Spleen (tissue), 11 donors: Measurements from ENCODE around the gene TCP11L2. TPM values are rescaled to one million over a fixed set of nuclear protein-coding genes. Genes with fewer than 3 reads are reported as not detected.

ENCODE experiments used
- DNase-seq: peaks from one replicate; pipeline ENCODE4 v3.0.0-alpha.2; 2020
- H3K27ac ChIP-seq, 8 donors: fragments of 200-600 bp; sonication (generic) in 7 of 8; 1 replicate in 4 of 8; 2 replicates in 4 of 8; pipeline versions ENCODE4 v1.5.0 to v1.8.0; 2016 to 2021; ENCODE audit warnings: inconsistent platforms in 4 of 8, mild to moderate bottlenecking in 4 of 8, moderate library complexity in 1 of 8
- H3K27me3 ChIP-seq, 7 donors: fragments of 200-600 bp; sonication (generic) in 6 of 7; replicated peaks in 1 of 7; 1 replicate in 4 of 7; 2 replicates in 3 of 7; pipeline versions ENCODE4 v1.5.0 to v1.8.0; 2016 to 2021; ENCODE audit warnings: inconsistent platforms in 3 of 7, mild to moderate bottlenecking in 1 of 7
- H3K36me3 ChIP-seq, 6 donors: fragments of 200-600 bp; sonication (generic) in 5 of 6; 1 replicate in 4 of 6; 2 replicates in 2 of 6; pipeline versions ENCODE4 v1.5.0 to v1.8.0; 2016 to 2021; ENCODE audit warnings: inconsistent platforms in 2 of 6
- H3K4me1 ChIP-seq, 6 donors: fragments of 200-600 bp; sonication (generic) in 5 of 6; 1 replicate in 3 of 6; 2 replicates in 3 of 6; pipeline versions ENCODE4 v1.5.0 to v1.8.0; 2016 to 2021; ENCODE audit warnings: inconsistent platforms in 3 of 6
- H3K4me3 ChIP-seq, 8 donors: fragments of 200-600 bp; sonication (generic) in 7 of 8; 1 replicate in 4 of 8; 2 replicates in 4 of 8; pipeline versions ENCODE4 v1.5.0 to v1.8.0; 2016 to 2021; ENCODE audit warnings: inconsistent platforms in 4 of 8, mild to moderate bottlenecking in 4 of 8, moderate library complexity in 2 of 8
- H3K9me3 ChIP-seq, 8 donors: fragments of 200-600 bp; sonication (generic) in 7 of 8; 1 replicate in 4 of 8; 2 replicates in 4 of 8; pipeline versions ENCODE4 v1.5.0 to v1.8.0; 2016 to 2021; ENCODE audit warnings: inconsistent platforms in 4 of 8
- CTCF ChIP-seq, 11 experiments: fragments of 200-600 bp in 7 of 11; fragments of 450-650 bp in 4 of 11; sonication (generic) in 4 of 11; IDR thresholded peaks in 8 of 11; conservative IDR thresholded peaks in 3 of 11; 1 replicate in 7 of 11; 2 replicates in 4 of 11; pipeline versions ENCODE4 v1.4.0 to v1.8.0; 2016 to 2021; ENCODE audit warnings: antibody characterized with exemption in 11 of 11, inconsistent platforms in 4 of 11, mild to moderate bottlenecking in 1 of 11
- POLR2A ChIP-seq, 3 donors: fragments of 450-650 bp; IDR thresholded peaks; one replicate each; pipeline ENCODE4 v1.5.1; 2017; ENCODE audit warnings: antibody characterized with exemption in 3 of 3, mild to moderate bottlenecking in 1 of 3
- POLR2AphosphoS5 ChIP-seq, 3 donors: sonication (generic); formaldehyde crosslinking; IDR thresholded peaks; one replicate each; pipeline ENCODE4 v1.5.1; 2017; ENCODE audit warnings: antibody characterized with exemption in 3 of 3
- WGBS, 5 donors: extraction: QIAGEN DNeasy Blood & Tissue Kit in 3 of 5; methylation state at CpG; one replicate each; pipeline versions ENCODE4 v1.1.5 to v1.1.7; 2013 to 2018; 5-methylcytosine and 5-hydroxymethylcytosine counted together
- intact Hi-C: fragments of 100-400 bp; cut with DNase I; formaldehyde crosslinking; loops from one replicate; pipeline ENCODE4 v1.15.0; 2023; ENCODE audit warnings: low total_unique reads
- polyA plus RNA-seq, 3 donors: library from polyadenylated mRNA; stranded (reverse); fragments of 200-250 nt; gene quantifications; one replicate each; pipeline ENCODE4 v1.2.1, GENCODE V29; 2013
- total RNA-seq, 7 donors: library from RNA; depleted of rRNA in 3 of 7; stranded (reverse); fragments of >200 nt in 3 of 7; fragmentation: NEBNext Ultra II Directional in 4 of 7; extraction: Animal tissue kit (Norgen Biotek cat#: 25700) in 4 of 7; gene quantifications; one replicate each; pipeline versions ENCODE4 v1.1.0 to v1.2.1, GENCODE V29; 2016 to 2021
- donor health status: healthy with polysubstance abuse.
- donor health status: DM: no; HTN: no; CAD: no; lungs with moderate emphysema.
- donor health status: DM: no; HTN: no; CAD: no.
- donor health status: Bipolar disorder and iron deficiency.
- donor health status: healthy.
- donor health status: DM: no; HTN: no; CAD: no.
- donor health status: DM: yes; HTN: yes; CAD: no.

TCP11L2 gene
- total and polyA plus RNA-seq, 10 donors, result 1.2 to 88.3 (median 45.8) TPM

GRCh38 chr12:106305376-106305775, 2.8 kb downstream of the TCP11L2 start:
- no peak overlapping the region for H3K4me3 ChIP-seq
- no peak for DNase-seq
- peaks cover 17 to 85% (median 62%) of the 10 kb centered on the region in 6 donors for H3K4me1 ChIP-seq
- 77 to 85% (median 84%) methylated on average over 5 of the region's 5 CpGs for WGBS, 5 donors
- H3K27ac ChIP-seq, result peak overlapping the region in 2 of 8 donors; percentile 29 to 36
- H3K9me3 ChIP-seq, result no peaks in the 10 kb centered on the region
- TF ChIP-seq POLR2AphosphoS5 (IDR thresholded peaks at IDR 0.05) (no peak), CTCF (IDR thresholded peaks at IDR 0.05 in 8 of 11, conservative IDR thresholded peaks at IDR 0.05 in 3 of 11) (no peak), POLR2A (IDR thresholded peaks at IDR 0.05) (no peak)
- peaks cover 0 to 13% (median 0%) of the 10 kb centered on the region in 6 donors for H3K36me3 ChIP-seq
- H3K27me3 ChIP-seq, result no peaks in the 10 kb centered on the region
- intact Hi-C loops, result loop anchor here (10.0 kb wide), 1 partner anchor 49 kb away; the partner anchor contains the start of gene POLR3B

- Histone ChIP-seq H3K9me3 (no peaks in the 10 kb centered on the region), H3K36me3 (peaks cover 0 to 15% (median 0%) of the 10 kb centered on the region in 6 donors), H3K4me3 (no peak overlapping the region), H3K27ac (no peak overlapping the region), H3K4me1 (peaks cover 20 to 91% (median 67%) of the 10 kb centered on the region in 6 donors), H3K27me3 (no peaks in the 10 kb centered on the region)
- WGBS, 5 donors, result 79 to 95% (median 94%) methylated on average over 1 of the region's 1 CpG
- DNase-seq, result no peak
- TF ChIP-seq POLR2A (IDR thresholded peaks at IDR 0.05) (no peak), CTCF (IDR thresholded peaks at IDR 0.05 in 8 of 11, conservative IDR thresholded peaks at IDR 0.05 in 3 of 11) (no peak), POLR2AphosphoS5 (IDR thresholded peaks at IDR 0.05) (no peak)
- intact Hi-C loops, result loop anchor here (10.0 kb wide), 1 partner anchor 48 kb away; the partner anchor contains the start of gene POLR3B
Observed at GRCh38 chr12:106307181-106307580, 4.6 kb downstream of the TCP11L2 start.

GRCh38 chr12:106308121-106308520, 5.6 kb downstream of the TCP11L2 start:
- no peak for TF ChIP-seq POLR2A (IDR thresholded peaks at IDR 0.05)
- no peak for TF ChIP-seq POLR2AphosphoS5 (IDR thresholded peaks at IDR 0.05)
- TF ChIP-seq CTCF (IDR thresholded peaks at IDR 0.05 in 8 of 11, conservative IDR thresholded peaks at IDR 0.05 in 3 of 11), result no peak
- Histone ChIP-seq H3K9me3 (no peaks in the 10 kb centered on the region), H3K27me3 (no peaks in the 10 kb centered on the region), H3K36me3 (peaks cover 0 to 24% (median 0%) of the 10 kb centered on the region in 6 donors), H3K27ac (no peak overlapping the region), H3K4me3 (no peak overlapping the region), H3K4me1 (peaks cover 20 to 95% (median 67%) of the 10 kb centered on the region in 6 donors)
- whole genome bisulfite sequencing, 5 donors, result 78 to 100% (median 94%) methylated on average over 1 of the region's 1 CpG
- intact Hi-C loops, result loop anchor here (10.0 kb wide), 1 partner anchor 47 kb away; the partner anchor contains the start of gene POLR3B
- DNase-seq, result no peak

GRCh38 chr12:106308611-106309010, 6.1 kb downstream of the TCP11L2 start:
- TF ChIP-seq POLR2A (IDR thresholded peaks at IDR 0.05) (no peak), POLR2AphosphoS5 (IDR thresholded peaks at IDR 0.05) (no peak), CTCF (IDR thresholded peaks at IDR 0.05 in 8 of 11, conservative IDR thresholded peaks at IDR 0.05 in 3 of 11) (no peak)
- no peak overlapping the region for H3K4me3 ChIP-seq
- no peak overlapping the region for H3K27ac ChIP-seq
- H3K4me1 ChIP-seq, result peaks cover 18 to 90% (median 64%) of the 10 kb centered on the region in 6 donors
- intact Hi-C loops, result loop anchor here (10.0 kb wide), 1 partner anchor 46 kb away; the partner anchor contains the start of gene POLR3B
- H3K9me3 ChIP-seq, result no peaks in the 10 kb centered on the region
- DNase-seq, result no peak
- WGBS, 5 donors, result 92 to 98% (median 95%) methylated on average over 3 of the region's 3 CpGs
- peaks cover 0 to 29% (median 0%) of the 10 kb centered on the region in 6 donors for H3K36me3 ChIP-seq
- no peaks in the 10 kb centered on the region for H3K27me3 ChIP-seq
